ENCODE measurements around the gene FAM24B.
"Not testable (repeated sequence)": the region's sequence is repeated elsewhere in the genome, so short reads cannot be mapped to it uniquely, and the experiment has no call there.

Gene FAM24B

DNA sequence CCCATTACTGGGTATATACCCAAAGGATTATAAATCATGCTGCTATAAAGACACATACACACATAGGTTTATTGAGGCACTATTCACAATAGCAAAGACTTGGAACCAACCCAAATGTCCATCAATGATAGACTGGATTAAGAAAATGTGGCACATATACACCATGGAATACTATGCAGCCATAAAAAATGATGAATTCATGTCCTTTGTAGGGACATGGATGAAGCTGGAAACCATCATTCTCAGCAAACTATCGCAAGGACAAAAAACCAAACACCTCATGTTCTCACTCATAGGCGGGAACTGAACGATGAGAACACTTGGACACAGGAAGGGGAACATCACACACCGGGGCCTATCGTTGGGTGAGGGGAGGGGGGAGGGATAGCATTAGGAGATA lies 21.3 kb downstream of the FAM24B start:
- not testable (repeated sequence) for DNase-seq (ENCODE audit: low spot score)

DNA sequence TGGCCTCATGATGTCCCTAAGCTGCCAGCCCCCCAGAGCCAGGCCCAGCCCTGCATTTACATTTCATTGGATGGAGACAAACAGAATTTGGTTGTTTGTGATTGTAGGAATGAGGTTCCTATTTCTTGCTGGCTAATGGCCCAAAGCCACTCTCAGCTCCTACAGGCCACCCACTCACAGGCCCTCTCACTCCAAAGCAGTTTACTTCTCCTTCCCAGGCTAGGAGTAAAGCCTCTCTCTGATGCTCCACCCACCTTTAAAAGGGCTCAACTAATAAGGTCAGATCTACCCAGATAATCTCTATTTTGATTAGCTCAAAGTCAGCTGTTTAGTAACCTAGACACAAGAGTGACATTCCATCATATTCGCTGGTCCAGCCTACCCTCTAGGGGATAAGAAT lies 22.5 kb downstream of the FAM24B start:
- DNase-seq (ENCODE audit: low spot score): no peak

DNA sequence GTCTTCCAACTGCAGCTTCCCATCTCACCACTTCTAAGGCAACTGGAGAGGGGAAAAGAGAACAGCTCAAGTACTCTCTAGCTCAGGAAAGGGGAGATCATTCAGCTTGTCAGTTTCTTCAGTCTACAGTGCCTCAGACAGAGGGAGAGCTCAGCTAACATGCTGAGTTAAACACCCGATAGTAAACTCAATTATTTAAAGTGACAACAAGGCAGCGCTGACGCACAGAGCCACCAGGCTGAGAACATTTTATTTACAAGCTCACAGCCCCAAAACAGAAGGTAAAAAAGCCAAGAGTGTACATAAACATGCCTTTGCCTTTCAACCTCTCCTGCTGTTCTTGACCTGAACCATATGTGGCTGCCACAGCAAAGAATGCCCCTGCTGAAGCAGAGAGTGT lies 23.6 kb downstream of the FAM24B start:
- DNase-seq (ENCODE audit: low spot score): no peak

DNA sequence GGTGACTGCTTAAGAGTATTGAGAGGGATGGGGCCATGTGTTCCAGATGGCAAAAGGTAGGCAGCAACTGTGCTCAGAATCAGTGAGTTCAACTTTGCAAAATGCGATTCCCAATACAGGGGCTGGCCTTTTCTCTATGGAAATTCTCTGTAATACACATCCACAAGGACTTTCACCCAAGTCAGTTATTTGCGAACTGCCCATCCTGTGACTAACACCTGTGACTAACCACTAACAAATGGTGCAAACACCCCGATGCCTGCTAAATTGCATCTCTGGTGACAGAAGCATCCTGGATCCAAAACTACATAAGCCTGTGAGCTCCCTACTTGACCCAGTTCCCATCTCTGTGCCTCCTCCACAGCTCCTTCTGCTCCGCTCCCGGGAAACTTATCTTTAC lies 24.7 kb downstream of the FAM24B start:
- no peak for DNase-seq (ENCODE audit: low spot score)

DNA sequence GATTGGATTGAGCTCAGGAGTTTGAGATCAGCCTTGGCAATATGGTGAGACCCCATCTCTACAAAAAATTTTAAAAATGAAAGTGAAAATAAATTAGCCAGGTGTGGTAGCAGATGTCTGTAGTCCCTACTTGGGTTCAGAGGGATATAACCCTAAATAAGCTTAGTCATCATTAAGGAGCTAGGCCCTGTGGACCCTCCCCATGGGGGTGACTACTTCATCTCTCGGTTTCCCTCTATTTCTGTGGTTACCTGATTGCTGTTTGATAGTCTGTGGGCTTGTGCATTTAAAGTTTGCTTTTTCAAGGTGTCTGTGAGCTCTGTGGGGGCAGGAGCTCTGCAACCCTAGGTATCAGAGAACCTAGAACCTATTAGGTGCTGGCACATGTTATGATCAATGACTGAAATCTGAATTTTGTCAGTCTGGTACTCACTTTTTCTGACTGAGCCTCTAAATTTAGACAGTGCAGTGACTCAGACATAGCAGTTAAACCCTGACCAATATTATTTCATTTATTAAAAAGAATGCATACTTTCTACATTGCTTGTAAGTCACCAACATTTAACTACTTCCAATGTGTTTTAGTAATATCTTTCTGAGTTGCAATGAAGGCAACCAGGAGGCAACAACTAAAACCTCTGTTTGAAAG lies 25.6 kb downstream of the FAM24B start:
- no peak for DNase-seq (ENCODE audit: low spot score)

DNA sequence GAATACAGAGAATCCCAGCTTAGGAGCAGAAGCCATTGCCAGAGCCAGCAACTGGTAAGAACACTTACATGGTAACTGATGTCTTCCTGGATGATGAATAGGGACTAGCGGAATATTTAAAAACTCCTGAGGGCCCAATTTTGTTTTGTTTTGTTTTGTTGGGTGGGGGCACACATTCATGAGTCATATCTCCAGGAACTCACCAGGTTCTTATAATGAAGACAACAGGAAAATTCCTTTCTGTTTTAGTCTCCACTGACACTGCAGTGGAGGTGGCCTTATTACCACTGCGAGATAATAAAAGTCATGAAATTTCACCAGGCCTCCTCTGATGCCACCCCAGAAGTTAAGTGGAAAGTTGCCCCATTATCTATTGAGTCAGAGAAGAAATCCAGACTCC lies 27.1 kb downstream of the FAM24B start:
- no peak for DNase-seq (ENCODE audit: low spot score)

DNA sequence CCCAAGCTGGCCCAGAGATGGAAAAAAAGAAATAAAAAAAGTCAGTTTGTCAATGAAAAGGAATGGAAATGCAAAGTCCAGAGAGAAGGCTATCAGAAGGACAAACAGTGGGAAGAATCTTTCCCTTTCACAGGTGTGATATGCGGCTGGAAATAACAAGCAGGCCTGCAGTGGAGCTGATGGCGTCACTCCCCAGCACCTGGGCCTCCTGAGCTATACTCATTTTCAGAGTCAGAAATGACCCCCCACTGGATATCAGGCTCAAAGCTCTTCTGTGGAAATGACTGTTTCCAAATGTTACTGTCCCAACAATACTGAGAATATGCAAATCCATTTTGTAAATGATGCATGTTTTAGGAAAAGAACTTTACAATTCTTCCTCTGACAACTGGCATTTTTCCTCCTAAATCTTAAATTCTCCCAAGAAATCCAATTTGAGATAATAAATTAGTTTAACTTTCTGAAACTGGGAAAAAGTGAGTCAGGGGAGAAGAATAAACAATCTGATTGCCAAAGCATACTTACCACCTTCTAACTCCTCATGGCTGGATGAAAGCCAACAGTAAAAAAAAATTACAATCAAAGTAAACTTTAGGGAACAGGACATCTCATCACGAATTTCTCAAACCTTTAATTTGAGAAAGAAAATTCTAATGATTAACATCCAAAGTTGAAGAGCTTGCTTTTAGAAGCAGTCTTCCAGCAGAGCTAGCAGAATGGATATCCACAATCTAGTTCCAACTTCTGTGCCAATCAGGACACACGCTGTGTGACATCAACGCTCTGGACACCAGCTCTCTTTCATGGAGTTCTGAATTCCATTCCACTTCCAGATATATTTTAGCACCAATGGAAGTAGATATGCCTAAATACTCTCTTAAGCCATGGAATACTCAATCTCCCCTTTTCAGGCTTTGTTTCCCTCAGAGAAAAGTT lies 28.4 kb downstream of the FAM24B start:
- no peak for DNase-seq (ENCODE audit: low spot score)

DNA sequence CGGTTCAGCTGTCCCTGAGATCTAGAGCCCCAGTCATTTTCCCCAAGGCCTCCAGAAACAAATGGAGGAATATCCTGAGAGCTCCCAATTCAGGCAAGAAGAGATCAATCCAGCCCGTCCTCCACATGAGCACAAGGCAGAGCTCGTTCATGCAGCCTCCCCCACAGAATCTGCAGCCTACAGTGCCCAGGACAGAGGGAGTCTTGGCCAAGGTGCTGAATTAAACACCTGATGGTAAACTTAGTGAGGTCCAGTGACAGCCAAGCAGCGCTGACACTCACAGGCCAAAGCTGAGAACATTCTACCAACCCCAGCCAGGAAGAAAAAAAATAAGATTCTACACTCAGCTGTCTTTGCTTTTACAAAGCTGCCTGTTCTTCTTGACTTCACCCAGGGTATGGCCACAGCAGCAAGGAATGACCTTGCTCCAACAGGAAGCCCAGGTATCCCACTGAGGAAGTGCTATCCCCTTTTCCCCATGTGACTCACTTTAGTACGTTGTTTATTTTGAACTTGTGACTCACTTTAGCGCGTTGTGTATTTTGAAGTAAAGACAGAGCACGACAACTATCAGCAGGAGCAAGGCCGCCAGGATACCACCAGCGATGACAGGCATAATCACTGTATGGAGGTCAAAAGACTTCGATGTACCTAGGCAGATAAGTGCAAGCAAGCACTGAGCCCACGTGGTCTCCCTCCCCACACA lies 29.3 kb downstream of the FAM24B start:
- no peak for DNase-seq (ENCODE audit: low spot score)

DNA sequence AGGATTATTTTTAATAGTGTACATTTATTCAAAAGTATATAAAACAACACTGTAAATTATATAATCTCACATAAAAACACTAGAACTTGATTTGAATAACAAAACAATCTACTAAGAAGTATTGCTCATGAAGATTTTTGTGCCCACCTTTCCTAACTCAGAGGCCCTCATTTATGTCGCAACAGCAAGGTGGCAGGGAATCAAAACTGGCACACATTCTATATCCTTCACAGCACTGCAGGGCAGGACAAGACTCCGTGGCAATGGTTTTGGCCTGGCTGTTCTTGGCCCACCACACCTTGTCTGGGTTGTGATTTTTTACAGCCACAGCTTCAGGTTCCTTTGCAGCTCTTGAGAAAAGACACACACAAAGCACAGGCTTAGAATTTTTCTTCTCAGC lies 30.3 kb downstream of the FAM24B start:
- DNase-seq (ENCODE audit: low spot score): no peak

DNA sequence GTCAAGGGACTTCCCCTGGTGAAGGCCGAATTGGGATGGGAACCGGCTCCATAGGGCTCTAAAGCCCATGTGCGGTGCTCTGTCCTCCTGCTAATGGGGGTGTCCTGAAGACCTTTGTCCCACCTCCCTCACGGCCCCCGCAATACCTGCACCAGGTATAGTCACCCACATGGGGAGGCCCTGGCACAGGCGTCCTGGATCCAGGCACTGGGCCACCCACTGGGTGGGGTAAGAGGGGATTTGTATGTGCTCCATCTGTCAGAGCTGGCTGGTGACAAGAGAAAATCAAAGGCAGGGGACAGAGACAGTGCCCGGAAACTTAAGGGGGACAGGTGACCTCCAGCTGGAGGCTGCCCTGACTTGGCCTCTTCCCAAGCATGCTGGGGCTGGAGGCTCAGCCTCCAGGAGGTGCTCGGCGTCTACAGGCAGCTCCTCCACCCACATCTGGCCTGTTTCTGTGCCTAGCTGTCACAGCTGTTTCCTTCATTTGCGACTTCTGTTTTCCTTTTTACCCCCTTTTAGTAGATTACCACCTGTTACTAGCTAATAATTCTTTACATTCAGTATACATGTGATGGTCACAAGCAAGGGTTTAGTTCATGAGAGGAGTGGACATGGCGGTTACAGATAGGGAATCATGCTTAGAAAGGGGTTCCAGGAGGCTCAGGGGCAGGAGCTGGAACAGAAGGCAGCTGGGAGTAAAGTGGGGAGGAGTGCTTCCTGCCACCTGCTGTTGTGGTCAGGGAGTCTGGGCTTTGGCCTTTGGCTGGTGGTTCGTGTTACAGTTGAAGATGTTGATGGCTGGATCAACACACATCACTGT lies 31.4 kb downstream of the FAM24B start:
- no peak for DNase-seq (ENCODE audit: low spot score)

DNA sequence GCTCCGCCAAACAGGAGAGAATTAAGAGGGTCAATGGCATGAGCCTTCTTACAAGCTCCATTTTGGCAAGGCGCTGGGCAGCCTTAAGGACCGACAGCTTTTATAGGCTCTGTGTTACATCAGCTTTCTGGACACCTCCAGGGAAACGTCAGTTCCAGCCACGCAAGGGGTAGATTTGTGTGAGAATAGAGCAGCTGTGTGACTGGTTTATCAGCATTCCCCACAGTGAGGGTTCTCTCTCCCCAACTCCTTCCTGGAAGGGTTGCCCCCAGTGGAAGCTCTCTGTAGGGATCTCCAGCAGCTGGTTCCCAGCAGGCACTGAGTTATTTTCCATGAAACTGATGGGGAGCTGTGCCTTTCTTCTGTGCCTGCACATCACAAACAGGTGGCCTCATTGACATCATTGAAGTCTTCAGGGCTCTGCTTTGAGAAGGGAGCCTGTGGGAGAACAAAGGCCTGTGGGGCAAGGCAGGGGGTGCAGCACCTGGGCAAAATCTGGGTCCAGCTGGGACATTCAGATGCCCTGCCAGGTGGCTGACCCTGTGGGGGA lies 33.5 kb downstream of the FAM24B start, which contains the start of gene CUZD1:
CUZD1 (minus strand) TSS at position 75 of the 550 bp plus-strand sequence; CDS start at position 61, 14 bp downstream.
- DNase-seq (ENCODE audit: low spot score): no peak

DNA sequence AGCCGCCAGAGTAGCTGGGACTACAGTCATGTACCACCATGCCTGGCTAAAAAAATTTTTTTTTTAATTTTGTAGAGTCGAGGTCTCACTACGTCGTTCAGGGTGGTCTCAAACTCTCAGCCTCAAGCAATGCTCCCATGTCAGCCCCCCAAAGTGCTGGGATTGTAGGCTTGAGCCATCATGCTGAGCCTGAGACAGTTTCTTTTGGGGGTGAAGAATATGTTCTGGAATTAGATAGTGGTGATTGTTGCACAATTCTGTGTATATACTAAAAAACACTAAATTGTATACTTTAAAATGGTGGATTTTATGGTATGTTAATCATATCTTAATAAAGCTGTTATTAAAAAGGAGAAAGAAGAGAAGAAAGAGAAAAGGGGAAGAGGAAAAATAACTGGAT lies 35.2 kb downstream of the FAM24B start:
- no peak for DNase-seq (ENCODE audit: low spot score)

DNA sequence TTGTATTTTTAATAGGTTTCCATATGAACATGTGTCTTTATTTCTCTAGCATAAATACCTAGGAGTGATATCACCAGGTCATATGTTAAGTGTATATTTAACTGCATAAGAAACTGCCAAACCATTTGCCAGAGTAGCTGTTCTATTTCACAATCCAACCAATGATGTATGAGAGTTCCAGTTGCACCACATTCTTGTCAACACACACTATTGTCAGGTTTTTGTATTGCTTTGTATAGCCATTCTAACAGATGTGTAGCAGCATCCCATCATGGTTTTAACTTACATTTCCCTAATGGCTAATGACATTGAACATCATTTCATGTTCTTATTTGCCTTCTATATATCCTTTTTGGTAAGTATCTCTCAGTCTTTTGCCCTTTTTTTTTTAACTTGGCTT lies 37.8 kb downstream of the FAM24B start:
- DNase-seq (ENCODE audit: low spot score): no peak

DNA sequence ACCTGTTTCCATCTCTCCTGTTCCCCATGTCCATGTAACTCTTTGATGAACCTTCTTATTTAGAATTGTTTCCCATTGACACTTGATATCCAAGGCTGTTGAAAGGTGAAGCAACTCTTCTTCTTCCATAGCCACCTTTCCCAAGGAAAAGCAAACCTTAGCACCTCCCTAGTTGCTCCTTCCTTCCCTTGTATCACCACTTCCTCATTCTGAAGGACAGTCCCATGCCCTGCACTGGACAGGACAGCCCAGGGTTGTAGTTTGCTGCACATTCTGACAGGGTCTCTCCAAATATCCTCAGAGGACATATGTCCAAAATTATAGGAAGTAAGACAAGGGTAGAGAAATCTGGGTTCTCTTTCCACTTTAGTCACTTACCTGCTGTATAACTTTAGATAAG lies 39.9 kb downstream of the FAM24B start:
- no peak for DNase-seq (ENCODE audit: low spot score)

DNA sequence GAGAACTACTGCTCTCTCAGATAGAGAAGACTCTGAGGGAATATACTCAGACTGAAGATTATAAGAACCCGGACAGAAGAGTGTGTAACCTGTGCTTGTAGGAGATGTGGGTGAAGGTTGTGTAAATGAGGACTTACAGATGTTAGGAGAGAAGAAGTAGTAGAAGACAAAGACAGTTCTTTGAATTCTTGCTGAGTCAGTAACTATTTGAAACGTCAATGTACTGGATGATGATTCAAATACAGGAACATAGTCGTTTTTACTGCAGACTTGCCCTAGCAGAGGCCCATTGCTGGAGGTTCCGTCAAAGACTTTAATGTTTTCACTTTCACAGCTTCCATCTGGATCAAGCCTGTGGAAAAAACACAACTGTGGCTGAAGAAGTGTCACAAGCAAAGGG lies 40.5 kb downstream of the FAM24B start:
- no peak for DNase-seq (ENCODE audit: low spot score)

DNA sequence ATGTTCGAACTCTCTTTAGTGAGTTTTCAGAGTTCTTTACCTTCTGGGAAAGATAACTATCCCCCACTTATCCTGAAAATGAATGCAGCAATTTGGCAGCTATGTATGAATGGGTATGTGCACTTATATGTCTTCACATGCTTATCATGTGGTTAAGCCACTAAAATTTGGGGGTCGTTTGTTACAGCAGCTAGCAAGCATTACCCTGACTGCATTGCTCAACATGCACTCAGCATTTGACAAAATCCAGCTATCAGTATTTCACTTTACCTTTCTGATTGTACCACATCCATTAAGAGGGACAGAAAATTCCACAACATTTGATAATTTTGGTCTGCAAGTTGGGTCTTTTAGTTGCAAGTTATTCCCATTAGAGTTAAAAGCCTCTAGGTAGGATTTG lies 43.5 kb downstream of the FAM24B start:
- no peak for DNase-seq (ENCODE audit: low spot score)

DNA sequence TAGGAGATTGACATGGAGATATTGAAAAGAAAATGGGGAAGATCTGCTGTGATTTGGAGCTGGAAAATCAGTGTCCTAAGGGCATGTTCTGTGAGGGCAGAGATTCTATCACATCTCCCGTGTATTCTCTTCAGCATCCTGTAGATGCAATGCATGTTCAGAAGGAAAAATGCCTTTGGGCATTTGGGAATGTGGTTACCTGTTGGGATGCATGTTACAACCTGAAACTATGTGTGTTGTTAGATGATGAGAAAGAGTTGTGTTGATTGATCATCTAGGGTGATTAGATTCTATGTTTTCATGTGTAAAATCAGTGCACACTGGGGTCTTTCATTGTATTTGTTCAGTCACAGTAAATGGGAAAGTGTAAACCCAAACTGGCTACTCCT lies 48.4 kb downstream of the FAM24B start:
- no peak for DNase-seq (ENCODE audit: low spot score)

DNA sequence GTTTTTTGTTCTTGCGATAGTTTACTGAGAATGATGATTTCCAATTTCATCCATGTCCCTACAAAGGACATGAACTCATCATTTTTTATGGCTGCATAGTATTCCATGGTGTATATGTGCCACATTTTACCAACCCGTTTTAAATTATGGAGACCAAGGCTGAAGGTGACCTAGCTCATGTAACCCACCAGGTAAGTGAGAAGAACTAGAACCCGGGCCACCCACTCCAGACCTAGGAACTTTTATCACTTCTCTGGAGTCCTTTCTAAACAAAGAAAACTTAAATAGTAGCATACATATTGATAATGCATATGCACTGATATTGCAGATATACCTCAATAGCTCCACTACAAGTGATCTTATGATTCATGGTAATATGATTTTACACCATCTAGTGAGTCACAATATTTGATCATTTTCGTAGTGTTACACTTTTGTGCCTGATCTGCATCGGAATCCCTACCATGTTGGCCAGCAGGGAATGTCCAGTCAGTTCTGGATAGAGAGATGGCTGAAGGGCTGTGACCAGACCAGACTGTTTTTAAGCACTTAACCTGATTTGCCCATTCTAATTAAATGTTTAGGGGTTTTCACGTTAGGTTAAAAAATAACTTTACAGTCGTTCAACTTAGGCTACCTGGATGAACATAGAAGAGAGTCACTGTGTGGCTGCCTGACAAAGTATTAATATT lies 49.0 kb downstream of the FAM24B start:
- no peak for DNase-seq (ENCODE audit: low spot score)

DNA sequence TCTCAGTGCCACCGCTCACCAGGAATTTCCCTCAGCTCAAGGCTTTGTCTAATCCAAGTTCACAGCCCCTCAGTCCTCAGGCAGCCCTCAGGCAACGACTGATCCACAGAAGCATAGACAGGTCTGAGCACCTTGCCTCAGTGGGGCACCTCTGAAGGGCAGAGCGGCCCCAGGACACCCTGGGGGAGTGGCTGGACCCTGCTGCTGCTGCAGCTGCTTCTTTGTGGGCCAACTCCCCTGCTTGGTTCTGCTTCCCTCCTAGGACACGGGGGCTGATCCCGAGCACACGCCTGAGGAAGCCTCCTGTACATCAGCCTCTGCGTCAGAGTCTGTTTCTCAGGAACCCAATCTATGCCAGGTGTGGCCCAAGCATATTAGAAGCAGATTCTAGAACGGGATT lies 49.9 kb downstream of the FAM24B start:
- no peak for DNase-seq (ENCODE audit: low spot score)

DNA sequence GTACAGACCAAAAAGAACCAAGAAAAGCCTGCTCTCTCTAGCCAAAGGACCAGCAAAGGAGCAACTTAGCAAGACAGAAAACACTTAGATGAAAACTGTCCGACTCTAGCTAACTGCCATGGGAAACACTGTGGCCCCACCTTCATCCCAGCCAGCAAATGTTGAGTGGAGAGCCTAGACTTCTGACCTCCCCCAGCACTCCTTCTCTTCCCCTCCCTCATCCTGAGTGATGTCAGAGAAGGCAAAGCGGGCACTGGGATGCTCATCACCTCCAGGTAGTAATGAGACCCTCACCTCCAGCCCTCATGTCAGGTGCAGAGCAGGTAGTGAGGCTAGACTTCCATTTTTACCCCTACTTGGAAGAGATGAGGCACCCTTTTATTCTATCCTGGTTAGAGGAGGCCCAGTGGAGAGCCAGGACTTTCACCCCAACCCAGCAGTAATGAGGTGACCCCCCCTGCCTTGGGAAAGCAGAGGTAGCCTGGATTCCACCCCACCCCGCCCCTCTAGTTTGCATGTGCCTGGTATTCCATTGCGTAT lies 50.6 kb downstream of the FAM24B start:
- DNase-seq (ENCODE audit: low spot score): no peak

DNA sequence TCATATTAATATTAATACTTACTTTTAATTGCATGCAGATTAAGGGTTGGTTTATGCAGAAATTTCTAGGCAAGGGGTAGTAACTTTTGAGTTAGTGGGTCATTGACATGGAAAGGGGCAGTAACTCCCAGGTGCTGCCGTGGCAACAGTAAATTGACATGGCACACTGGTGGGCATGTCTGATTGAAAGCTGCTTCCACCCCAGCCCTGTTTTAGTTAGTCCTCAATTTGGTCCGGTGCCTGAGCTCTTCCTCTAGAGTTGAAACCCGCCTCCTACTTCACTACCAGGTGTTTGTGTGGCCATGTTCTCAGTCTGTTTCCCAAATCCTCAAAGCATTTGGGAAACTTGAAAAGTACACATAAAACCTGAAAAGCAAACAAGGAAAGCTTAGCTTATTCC lies 52.1 kb downstream of the FAM24B start:
- no peak for DNase-seq (ENCODE audit: low spot score)

Measured in pons (tissue), 1 donor.